Activated T-helper 1 cell treated with anti-CD3 and anti-CD28 coated beads, Interleukin-2, amount 50 U/mL, for 16 hours (primary cell): ENCODE results near the gene P2RX4.
"Not testable (repeated sequence)": the region's sequence is repeated elsewhere in the genome, so short reads cannot be mapped to it uniquely, and the experiment has no call there.

Source experiments
- DNase-seq, 2 donors: peaks; one replicate each; pipeline ENCODE4 v3.0.0-alpha.2; 2020; ENCODE audit warnings: low read depth in 1 of 2, low spot score in 1 of 2

P2RX4 gene

GRCh38 chr12:121239351-121240061 lies 29.6 kb downstream of the P2RX4 start:
- no peak for DNase-seq

- DNase-seq: no peak
Measured at GRCh38 chr12:121240062-121240420, 30.1 kb downstream of the P2RX4 start.

GRCh38 chr12:121240484-121241101 lies 30.7 kb downstream of the P2RX4 start:
- peak; percentile 76 to 84 for DNase-seq

- DNase-seq: no peak
Measured at GRCh38 chr12:121241156-121241970, 31.4 kb downstream of the P2RX4 start.

- DNase-seq: no peak
Measured at GRCh38 chr12:121245031-121245430, 35.1 kb downstream of the P2RX4 start.

- no peak for DNase-seq
Measured at GRCh38 chr12:121245951-121246350, 36.0 kb downstream of the P2RX4 start.

GRCh38 chr12:121246893-121247557 lies 37.1 kb downstream of the P2RX4 start:
- DNase-seq: no peak

GRCh38 chr12:121248622-121249021 lies 38.7 kb downstream of the P2RX4 start:
- no peak for DNase-seq

- no peak for DNase-seq
Measured at GRCh38 chr12:121250359-121250758, 40.4 kb downstream of the P2RX4 start.

- no peak for DNase-seq
Measured at GRCh38 chr12:121251838-121252237, 41.9 kb downstream of the P2RX4 start.

GRCh38 chr12:121252712-121253345 lies 42.9 kb downstream of the P2RX4 start:
- no peak for DNase-seq

GRCh38 chr12:121253638-121254335 lies 43.9 kb downstream of the P2RX4 start:
- no peak for DNase-seq

- DNase-seq: no peak
Measured at GRCh38 chr12:121255433-121255832, 45.5 kb downstream of the P2RX4 start.

- not testable (repeated sequence) for DNase-seq
Measured at GRCh38 chr12:121257704-121258449, 47.9 kb downstream of the P2RX4 start.

GRCh38 chr12:121259074-121259473 lies 49.1 kb downstream of the P2RX4 start:
- no peak for DNase-seq

GRCh38 chr12:121260091-121260490 lies 50.2 kb downstream of the P2RX4 start:
- DNase-seq: no peak

- DNase-seq: no peak
Measured at GRCh38 chr12:121261398-121261797, 51.5 kb downstream of the P2RX4 start.

GRCh38 chr12:121263206-121263935 lies 53.4 kb downstream of the P2RX4 start:
- no peak for DNase-seq

- no peak for DNase-seq
Measured at GRCh38 chr12:121264135-121264534, 54.2 kb downstream of the P2RX4 start.
